Effector CD8-positive, alpha-beta T cell (primary cell): ENCODE data around the gene THRA.
A peak's percentile ranks its signal among the peaks of the same experiment; 100 is the strongest.

ENCODE experiments used
- DNase-seq: peaks from one replicate; lab custom pipeline; 2025; lab: John Stamatoyannopoulos, UW
- total RNA-seq, 4 experiments: gene quantifications; one replicate each; lab custom pipeline; 2026; lab: John Stamatoyannopoulos, UW

The THRA gene, protein sequence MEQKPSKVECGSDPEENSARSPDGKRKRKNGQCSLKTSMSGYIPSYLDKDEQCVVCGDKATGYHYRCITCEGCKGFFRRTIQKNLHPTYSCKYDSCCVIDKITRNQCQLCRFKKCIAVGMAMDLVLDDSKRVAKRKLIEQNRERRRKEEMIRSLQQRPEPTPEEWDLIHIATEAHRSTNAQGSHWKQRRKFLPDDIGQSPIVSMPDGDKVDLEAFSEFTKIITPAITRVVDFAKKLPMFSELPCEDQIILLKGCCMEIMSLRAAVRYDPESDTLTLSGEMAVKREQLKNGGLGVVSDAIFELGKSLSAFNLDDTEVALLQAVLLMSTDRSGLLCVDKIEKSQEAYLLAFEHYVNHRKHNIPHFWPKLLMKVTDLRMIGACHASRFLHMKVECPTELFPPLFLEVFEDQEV
- 24.0 to 61.9 (median 44.7) reads per million in 4 experiments for total RNA-seq

DNA sequence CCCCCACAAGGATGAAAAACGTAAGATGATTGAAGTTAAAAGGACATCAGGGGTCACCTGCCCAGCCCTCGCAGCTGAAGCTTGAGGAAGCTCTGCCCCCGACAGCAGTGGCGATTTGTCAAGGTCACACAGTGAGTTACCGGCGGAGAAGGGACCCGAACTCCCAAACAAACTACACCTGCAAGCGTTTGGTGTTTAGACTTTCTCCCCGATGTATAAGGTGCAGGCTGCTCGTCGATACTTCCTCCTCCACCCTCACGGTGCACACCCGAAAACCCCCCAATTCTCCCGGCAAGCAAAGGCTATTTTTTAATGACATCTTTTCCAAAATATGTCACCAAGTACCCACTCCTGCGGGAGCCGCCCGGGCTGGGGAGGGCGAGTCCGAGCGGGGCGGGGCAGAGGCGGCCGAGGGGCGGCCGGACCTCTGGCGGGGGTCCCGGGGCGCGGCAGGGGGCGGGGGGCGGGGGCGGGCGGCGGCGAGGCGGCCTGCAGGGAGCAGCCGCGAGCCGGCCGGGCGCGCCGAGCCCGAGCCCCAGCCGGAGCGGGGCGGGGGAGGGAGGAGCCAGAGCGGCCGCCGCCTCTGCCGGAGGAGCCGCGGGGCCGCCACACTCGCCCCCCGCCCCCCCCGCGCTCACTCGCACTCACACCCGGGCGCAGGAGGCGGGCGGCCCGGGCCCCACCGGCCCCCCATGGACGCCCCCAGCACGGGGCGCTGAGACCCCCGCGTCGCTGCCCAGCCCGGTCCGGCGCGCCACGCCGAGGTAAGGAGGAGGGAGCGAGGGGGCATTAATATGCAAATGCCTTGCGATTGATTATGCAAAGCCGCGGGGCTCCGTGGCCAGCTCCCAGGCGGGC is at the start of gene THRA:
THRA (plus strand) TSS at position 637 of the 858 bp plus-strand sequence. CDS start 11,524 bp downstream, outside the sequence.
- DNase-seq: peak; percentile 51

- no peak for DNase-seq
Measured at GRCh38 chr17:40014375-40014980, 48.3 kb upstream of the THRA start.

- DNase-seq: no peak
Measured at GRCh38 chr17:40015005-40015997, 47.5 kb upstream of the THRA start, which contains the start of gene CSF3. CSF3 (plus strand) TSS chr17:40015440; CDS start chr17:40015475, 35 bp downstream.

DNA sequence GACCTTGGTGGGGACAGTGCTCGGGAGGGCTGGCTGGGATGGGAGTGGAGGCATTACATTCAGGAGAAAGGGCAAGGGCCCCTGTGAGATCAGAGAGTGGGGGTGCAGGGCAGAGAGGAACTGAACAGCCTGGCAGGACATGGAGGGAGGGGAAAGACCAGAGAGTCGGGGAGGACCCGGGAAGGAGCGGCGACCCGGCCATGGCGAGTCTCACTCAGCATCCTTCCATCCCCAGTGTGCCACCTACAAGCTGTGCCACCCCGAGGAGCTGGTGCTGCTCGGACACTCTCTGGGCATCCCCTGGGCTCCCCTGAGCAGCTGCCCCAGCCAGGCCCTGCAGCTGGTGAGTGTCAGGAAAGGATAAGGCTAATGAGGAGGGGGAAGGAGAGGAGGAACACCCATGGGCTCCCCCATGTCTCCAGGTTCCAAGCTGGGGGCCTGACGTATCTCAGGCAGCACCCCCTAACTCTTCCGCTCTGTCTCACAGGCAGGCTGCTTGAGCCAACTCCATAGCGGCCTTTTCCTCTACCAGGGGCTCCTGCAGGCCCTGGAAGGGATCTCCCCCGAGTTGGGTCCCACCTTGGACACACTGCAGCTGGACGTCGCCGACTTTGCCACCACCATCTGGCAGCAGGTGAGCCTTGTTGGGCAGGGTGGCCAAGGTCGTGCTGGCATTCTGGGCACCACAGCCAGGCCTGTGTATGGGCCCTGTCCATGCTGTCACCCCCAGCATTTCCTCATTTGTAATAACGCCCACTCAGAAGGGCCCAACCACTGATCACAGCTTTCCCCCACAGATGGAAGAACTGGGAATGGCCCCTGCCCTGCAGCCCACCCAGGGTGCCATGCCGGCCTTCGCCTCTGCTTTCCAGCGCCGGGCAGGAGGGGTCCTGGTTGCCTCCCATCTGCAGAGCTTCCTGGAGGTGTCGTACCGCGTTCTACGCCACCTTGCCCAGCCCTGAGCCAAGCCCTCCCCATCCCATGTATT is 46.5 kb upstream of the THRA start:
- DNase-seq: no peak

- DNase-seq: no peak
Measured at GRCh38 chr17:40017422-40018080, 45.2 kb upstream of the THRA start.

DNA sequence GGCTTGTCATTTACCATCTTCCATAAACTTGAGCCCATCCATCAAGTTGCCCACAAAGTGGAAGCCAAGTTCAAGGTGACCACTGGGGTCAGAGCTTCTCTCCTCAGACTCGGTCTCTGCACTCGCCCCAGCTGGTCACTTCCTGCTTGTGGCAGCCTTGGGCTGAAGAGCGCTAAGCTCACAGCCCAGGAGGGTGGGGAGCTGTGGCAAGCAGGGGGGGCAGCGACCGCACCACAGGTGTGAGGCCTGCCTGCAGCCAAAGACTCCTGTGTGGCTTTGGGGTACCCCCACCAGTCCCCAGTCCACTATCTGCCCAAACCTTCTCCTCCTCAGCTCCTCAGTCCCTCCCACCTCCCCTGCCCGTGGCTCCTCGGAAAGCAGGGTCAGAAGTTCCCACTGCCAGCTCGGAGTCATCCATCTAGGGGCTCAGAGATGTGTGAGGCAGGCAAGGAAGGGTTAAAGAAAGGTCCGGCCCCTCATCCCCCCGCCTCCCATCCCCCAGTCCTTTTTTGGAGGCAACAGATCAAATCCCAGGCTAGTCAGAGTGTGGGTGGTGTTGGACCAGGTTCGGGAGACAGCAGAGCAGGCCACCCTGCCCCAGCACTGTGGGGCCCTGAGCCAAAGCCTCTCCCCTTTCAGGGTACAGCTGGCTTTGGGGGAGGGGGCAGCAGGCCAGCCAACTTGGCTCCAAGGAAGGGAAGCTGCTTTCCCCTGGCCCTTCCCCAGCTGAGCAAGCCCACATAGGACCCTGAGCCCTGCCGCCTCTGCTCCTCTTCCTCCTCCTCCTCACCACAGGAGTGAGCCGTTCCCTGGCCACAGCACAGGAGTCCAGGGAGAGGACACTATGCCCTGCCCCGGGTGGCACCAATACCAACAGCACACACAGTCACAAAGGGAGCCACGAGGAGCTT is 44.3 kb upstream of the THRA start:
- DNase-seq: no peak

DNA sequence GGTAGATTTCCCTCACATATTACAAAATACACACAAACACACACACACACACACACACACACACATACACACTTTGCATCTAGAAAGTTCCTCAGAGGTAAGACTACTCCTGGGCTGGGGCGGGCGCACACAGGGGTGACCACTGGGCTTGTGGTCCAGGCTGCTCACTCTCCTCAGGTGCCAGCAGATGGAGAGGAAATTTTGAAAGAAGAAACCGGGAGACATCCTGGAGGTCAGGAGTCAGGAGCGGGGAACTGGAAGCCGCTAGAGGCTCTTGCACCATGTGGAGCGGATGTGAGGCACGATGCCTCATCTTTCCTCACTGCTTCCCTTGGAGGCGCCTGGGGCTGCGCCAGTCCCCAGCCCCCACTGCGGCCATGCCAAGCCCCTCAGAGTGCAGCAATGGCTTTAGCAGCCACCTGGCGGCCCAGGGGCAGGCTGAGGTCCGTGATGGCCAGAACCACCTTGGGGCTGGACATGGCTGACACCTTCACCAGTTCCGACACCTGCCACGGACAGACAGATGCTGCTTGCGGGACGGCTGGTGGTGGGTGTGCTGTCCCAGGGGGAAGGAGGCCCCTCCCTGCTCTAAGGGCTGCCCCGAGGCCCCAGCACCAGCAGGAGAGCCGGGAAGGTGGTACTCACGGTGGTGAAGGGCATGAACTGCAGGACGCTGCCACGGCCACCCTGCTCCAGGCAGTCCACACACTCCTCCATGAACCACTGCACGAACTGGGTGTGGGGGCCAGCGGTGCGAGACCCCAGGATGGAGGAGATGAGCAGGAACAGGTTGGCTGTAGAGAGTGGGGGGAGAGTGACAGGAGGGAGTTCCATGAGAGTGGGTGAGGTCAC is 43.4 kb upstream of the THRA start:
- DNase-seq: no peak

GRCh38 chr17:40020146-40020545 is 42.6 kb upstream of the THRA start:
- no peak for DNase-seq

GRCh38 chr17:40021451-40021971 is 41.3 kb upstream of the THRA start:
- no peak for DNase-seq

DNA sequence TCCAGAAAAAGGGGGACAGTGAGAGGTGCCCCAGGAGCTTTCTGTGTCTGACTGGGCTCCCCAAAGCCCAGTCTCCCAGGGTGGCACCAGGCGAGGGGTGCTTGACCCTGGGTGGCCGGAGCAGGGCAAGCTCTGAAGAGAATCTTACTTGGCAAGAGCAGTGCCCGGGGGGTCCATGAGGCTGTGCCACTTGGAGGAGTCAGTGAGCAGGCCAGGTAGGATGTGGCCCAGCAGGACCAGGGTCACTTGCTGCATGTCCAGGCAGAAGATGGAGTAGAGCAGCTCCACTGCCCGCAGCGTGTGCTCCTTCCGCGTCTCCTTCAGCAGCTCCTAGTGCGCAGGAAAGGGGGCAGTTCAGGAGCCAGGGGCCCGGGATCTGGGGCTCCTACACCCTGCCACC is 40.3 kb upstream of the THRA start:
- no peak for DNase-seq

GRCh38 chr17:40022961-40023541 is 39.7 kb upstream of the THRA start:
- no peak for DNase-seq

DNA sequence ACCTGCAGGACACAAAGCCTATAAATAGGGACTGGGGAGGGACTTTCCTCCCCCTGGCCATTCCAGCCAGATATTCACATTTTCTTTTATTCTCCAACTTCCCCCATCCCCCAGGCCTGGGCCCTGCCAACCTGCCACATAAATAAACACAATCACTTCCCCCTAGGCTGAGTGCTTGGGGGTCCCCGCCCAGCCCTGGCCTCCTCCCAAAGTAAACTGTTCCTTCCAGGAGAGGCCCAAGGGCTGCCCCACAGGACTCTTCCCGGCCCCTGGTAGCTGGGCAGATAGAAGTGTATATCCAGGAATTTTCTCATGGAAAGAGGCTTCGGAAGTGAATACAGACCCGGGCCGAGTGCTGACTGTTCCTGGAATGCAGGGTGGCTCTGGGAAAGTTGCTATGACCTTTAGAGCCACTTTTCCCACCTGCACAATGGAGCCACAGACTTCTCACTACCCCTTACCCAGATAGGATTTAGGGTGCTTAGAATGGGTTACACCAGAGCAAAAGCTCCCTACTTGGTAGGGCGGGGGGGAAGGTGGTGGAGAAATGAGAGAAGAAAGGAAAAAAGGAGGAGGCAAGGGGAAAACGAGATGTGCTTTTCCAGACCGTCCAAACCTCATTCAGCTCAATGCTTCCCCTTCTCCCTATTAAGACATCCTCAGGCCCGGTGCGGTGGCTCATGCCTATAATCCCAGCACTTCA is 39.0 kb upstream of the THRA start:
- no peak for DNase-seq

GRCh38 chr17:40024901-40025300 is 37.9 kb upstream of the THRA start:
- DNase-seq: no peak

DNA sequence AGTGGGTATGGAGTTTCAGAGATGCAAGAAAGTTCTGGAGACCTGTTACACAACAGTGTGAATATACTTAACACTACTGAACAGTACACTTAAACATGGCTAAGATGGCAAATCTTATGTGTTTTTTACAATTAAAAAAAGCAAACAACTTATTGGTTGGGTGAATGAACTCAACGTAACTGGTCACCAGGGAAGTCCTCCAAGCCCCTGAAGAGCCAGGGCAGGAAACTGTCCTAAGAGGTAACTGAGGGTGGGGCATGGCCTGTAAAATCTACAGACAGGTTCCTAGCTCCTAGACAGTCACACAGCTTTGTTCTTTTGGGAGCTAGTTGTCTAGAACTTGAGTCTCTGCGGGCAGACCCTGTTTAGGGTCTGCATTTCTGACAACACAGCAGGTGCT is 37.2 kb upstream of the THRA start:
- DNase-seq: no peak

GRCh38 chr17:40025991-40026815 is 36.6 kb upstream of the THRA start:
- DNase-seq: peak; percentile 19
